HCT116 (cell line): ENCODE data around the gene NPDC1. TPM values are rescaled to one million over a fixed set of nuclear protein-coding genes. Genes with fewer than 3 reads are reported as not detected.

Experiments used
- ATAC-seq: fragments of 200-7000 bp; cut with Tn5 transposase; 2 replicates; pipeline ENCODE4 v1.9.1; 2020; ENCODE audit warnings: mild to moderate bottlenecking, moderate library complexity
- BruUV-seq: library from RNA; stranded (reverse); fragments of 400-500 nt; replicated peaks from 2 replicates; lab custom pipeline; 2021; lab: Mats Ljungman, UMichigan
- CTCF ChIA-PET: fragments of 300-600 bp; sonication (Branson Sonifier 250); formaldehyde crosslinking; loops from one replicate; lab custom pipeline; 2021; ENCODE audit warnings: antibody characterized with exemption; lab: Charles Lee
- POLR2A ChIA-PET: fragments of 300-600, 350-600 bp; sonication (Branson Sonifier 250); formaldehyde crosslinking; loops from one replicate; lab custom pipeline; 2021; ENCODE audit warnings: antibody characterized with exemption; lab: Charles Lee
- RAD21 ChIA-PET, 2 experiments: fragments of 300-600 bp; sonication (Branson Sonifier 250); formaldehyde crosslinking; loops; one replicate each; lab custom pipeline; 2023; ENCODE audit warnings: low total read pairs in 2 of 2; ENCODE audit not compliant: uncharacterized antibody in 2 of 2, unreplicated experiment in 2 of 2, low non-redundant PET in 1 of 2; lab: Charles Lee
- DNase-seq: peaks from one replicate; pipeline ENCODE4 v3.0.0-alpha.2; 2010; ENCODE audit warnings: low read depth, low spot score
- H2AFZ ChIP-seq: fragments of 200-600 bp; shearing (Covaris generic), sonication (generic); 2 replicates; pipeline ENCODE4 v1.6.1; 2017; ENCODE audit warnings: low read depth, mixed run types, mixed read lengths, antibody characterized with exemption, low read length; ENCODE audit not compliant: poor library complexity, severe bottlenecking
- H3K27ac ChIP-seq: 2 replicates; pipeline ENCODE4 v1.5.1; 2012; ENCODE audit warnings: low read depth, low read length
- H3K27me3 ChIP-seq: fragments of 200-600 bp; sonication (generic); 2 replicates; pipeline ENCODE4 v1.6.1; 2016; ENCODE audit warnings: mixed run types, low read length, mixed read lengths; ENCODE audit not compliant: insufficient read depth
- H3K36me3 ChIP-seq, 2 experiments: fragments of 200-500 bp in 1 of 2; fragments of 200-600 bp in 1 of 2; sonication (Bioruptor generic) in 1 of 2; sonication (generic) in 1 of 2; 2 replicates each; pipeline versions ENCODE4 v1.5.1 to v1.6.1; 2014 to 2016; ENCODE audit warnings: low read length in 2 of 2, inconsistent platforms in 1 of 2, mixed read lengths in 1 of 2, mixed run types in 1 of 2; ENCODE audit not compliant: insufficient read depth in 2 of 2, control insufficient read depth in 1 of 2
- H3K4me1 ChIP-seq, 2 experiments: fragments of 200-600 bp in 1 of 2; sonication (generic) in 1 of 2; 2 replicates each; pipeline versions ENCODE4 v1.5.1 to v1.6.1; 2012 to 2017; ENCODE audit warnings: low read length in 2 of 2, inconsistent platforms in 1 of 2, mild to moderate bottlenecking in 1 of 2, mixed read lengths in 1 of 2, mixed run types in 1 of 2, moderate library complexity in 1 of 2; ENCODE audit not compliant: insufficient read depth in 2 of 2, control insufficient read depth in 1 of 2
- H3K4me2 ChIP-seq: fragments of 200-600 bp; sonication (generic); 2 replicates; pipeline ENCODE4 v1.6.1; 2017; ENCODE audit warnings: mixed run types, low read length, mixed read lengths
- H3K4me3 ChIP-seq, 2 experiments: fragments of 200-600 bp in 1 of 2; sonication (generic) in 1 of 2; replicated peaks in 1 of 2; 2 replicates each; pipeline ENCODE4 v1.5.1; 2011 to 2016; ENCODE audit warnings: low read length in 2 of 2, control low read depth in 1 of 2, low read depth in 1 of 2, mild to moderate bottlenecking in 1 of 2, mixed read lengths in 1 of 2, mixed run types in 1 of 2
- H3K79me2 ChIP-seq: fragments of 200-600 bp; sonication (generic); 2 replicates; pipeline ENCODE4 v1.6.1; 2017; ENCODE audit warnings: mild to moderate bottlenecking, mixed run types, low read length, moderate library complexity, mixed read lengths; ENCODE audit not compliant: insufficient read depth
- H3K9ac ChIP-seq: fragments of 200-600 bp; sonication (generic); 2 replicates; pipeline ENCODE4 v1.6.1; 2016; ENCODE audit warnings: low read length, mixed read lengths
- H3K9me2 ChIP-seq: fragments of 200-600 bp; sonication (generic), shearing (Covaris generic); 2 replicates; pipeline ENCODE4 v1.6.1; 2017; ENCODE audit warnings: mixed run types, mild to moderate bottlenecking, moderate library complexity; ENCODE audit not compliant: insufficient read depth
- H3K9me3 ChIP-seq, 2 experiments: fragments of 200-500 bp in 1 of 2; fragments of 200-600 bp in 1 of 2; sonication (Bioruptor generic) in 1 of 2; sonication (generic) in 1 of 2; 2 replicates each; pipeline ENCODE4 v1.6.1; 2014 to 2017; ENCODE audit warnings: low read length in 2 of 2, mixed read lengths in 2 of 2, inconsistent platforms in 1 of 2, low read depth in 1 of 2, mild to moderate bottlenecking in 1 of 2, mixed run types in 1 of 2, moderate library complexity in 1 of 2; ENCODE audit not compliant: control insufficient read depth in 1 of 2, insufficient read depth in 1 of 2
- H4K20me1 ChIP-seq: fragments of 200-600 bp; sonication (generic), shearing (Covaris generic); 2 replicates; pipeline ENCODE4 v1.6.1; 2017; ENCODE audit warnings: mixed run types, mild to moderate bottlenecking, moderate library complexity; ENCODE audit not compliant: insufficient read depth
- CEBPB ChIP-seq: IDR thresholded peaks from 2 replicates; pipeline ENCODE4 v1.6.1; 2012; ENCODE audit warnings: low read depth
- POLR2AphosphoS5 ChIP-seq: IDR thresholded peaks from 2 replicates; pipeline ENCODE4 v1.6.1; 2011; ENCODE audit warnings: mild to moderate bottlenecking, low read depth, low read length, moderate library complexity
- SP1 ChIP-seq: IDR thresholded peaks from 2 replicates; pipeline ENCODE4 v1.6.1; 2012; ENCODE audit warnings: low read depth
- TCF7L2 ChIP-seq: IDR thresholded peaks from 2 replicates; pipeline ENCODE4 v1.7.0; 2011; ENCODE audit warnings: borderline replicate concordance, inconsistent platforms; ENCODE audit not compliant: insufficient read depth, insufficient read length; ENCODE audit errors: extremely low read depth
- intact Hi-C: fragments of 100-400 bp; cut with micrococcal nuclease; formaldehyde crosslinking; loops from 2 replicates; pipeline ENCODE4 v1.10.0; 2022
- total RNA-seq: library from RNA; stranded (reverse); gene quantifications from one replicate; pipeline ENCODE4 v1.2.1, GENCODE V29; 2021; ENCODE audit not compliant: unreplicated experiment
- TF ChIP-seq, protein P1 (sequence below): IDR thresholded peaks from 2 replicates; pipeline ENCODE4 v1.6.1; 2012

NPDC1 gene
- total RNA-seq, 1 experiment from 2014 or later, result 98.8 TPM

DNA sequence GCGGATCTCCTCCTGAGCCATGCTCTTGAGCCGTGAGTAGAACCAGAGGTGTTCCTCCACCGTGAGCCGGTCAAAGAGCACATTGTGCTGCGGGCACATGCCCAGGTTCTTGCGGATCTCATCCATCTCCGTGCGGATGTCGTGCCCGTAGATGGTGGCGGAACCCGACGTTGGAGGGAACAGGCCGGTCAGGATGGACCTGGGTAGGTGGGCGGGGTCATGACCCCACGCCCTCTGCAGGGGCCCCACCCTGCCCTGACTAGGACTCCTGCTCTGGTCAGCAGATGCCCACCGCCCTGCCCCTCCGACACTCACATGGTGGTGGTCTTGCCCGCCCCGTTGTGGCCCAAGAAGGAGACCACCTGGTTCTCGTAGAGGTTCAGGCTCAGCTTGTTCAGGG lies 30.0 kb downstream of the NPDC1 start:
- ChIA-PET RAD21 (no interaction called here), POLR2A (no interaction called here), CTCF (no interaction called here)
- Histone ChIP-seq H3K4me3 (no peak overlapping the region), H3K79me2 (no peaks in the 10 kb centered on the region), H3K9ac (no peak overlapping the region), H3K9me2 (no peaks in the 10 kb centered on the region), H3K4me2 (no peak overlapping the region), H2AFZ (no peak overlapping the region), H3K4me1 (no peaks in the 10 kb centered on the region), H3K9me3 (no peaks in the 10 kb centered on the region), H3K27ac (no peak overlapping the region), H3K27me3 (no peaks in the 10 kb centered on the region), H3K36me3 (peaks cover 20 to 33% of the 10 kb centered on the region in 2 experiments; a peak in 3 of 4 replicates), H4K20me1 (no peaks in the 10 kb centered on the region)
- DNase-seq (no peak), ATAC-seq (no peak)
- BruUV-seq, result no TSS peak
- intact Hi-C loops, result no loop called here
- TF ChIP-seq POLR2AphosphoS5 (no peak), SP1 (no peak), CEBPB (no peak)
- TF ChIP-seq, protein P1, sequence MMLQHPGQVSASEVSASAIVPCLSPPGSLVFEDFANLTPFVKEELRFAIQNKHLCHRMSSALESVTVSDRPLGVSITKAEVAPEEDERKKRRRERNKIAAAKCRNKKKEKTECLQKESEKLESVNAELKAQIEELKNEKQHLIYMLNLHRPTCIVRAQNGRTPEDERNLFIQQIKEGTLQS, result no peak

DNA sequence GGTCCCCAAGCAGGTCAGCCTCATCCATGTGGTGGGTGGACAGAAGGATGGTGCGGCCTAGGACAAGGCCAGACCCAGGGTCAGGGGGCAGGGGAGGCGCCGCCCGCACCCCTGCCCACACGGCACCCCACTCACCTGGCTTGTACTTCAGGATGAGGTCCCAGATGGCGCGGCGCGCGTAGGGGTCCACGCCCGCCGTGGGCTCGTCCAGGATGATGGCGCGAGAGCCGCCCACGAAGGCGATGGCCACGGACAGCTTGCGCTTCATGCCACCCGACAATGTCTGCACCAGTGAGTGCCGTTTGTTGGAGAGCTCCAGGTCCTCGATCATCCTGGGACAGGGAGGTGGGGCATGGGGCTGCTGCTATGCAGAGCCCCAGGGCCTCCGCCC lies 30.4 kb downstream of the NPDC1 start:
- H3K4me1 ChIP-seq, result no peaks in the 10 kb centered on the region
- POLR2A ChIA-PET, result no interaction called here
- H3K4me2 ChIP-seq, result no peak overlapping the region
- ATAC-seq, result no peak
- no peaks in the 10 kb centered on the region for H3K27me3 ChIP-seq
- no peak for DNase-seq
- CTCF ChIA-PET, result no interaction called here
- no peak overlapping the region for H2AFZ ChIP-seq
- H3K9me3 ChIP-seq, result no peaks in the 10 kb centered on the region
- intact Hi-C loops, result no loop called here
- no TSS peak for BruUV-seq
- RAD21 ChIA-PET, result no interaction called here
- H3K79me2 ChIP-seq, result no peaks in the 10 kb centered on the region
- no peaks in the 10 kb centered on the region for H4K20me1 ChIP-seq
- peaks cover 19 to 34% of the 10 kb centered on the region in 2 experiments; a peak in 3 of 4 replicates for H3K36me3 ChIP-seq
- no peak overlapping the region for H3K9ac ChIP-seq
- TF ChIP-seq, protein P1, result no peak
- no peak for TF ChIP-seq TCF7L2
- TF ChIP-seq, all 23 proteins: peak for 0
- Histone ChIP-seq H3K4me3 (no peak overlapping the region), H3K27ac (no peak overlapping the region), H3K9me2 (no peaks in the 10 kb centered on the region)
